HEK293 (cell line): ENCODE results near the gene SLC25A11.
A peak's percentile ranks its signal among the peaks of the same experiment; 100 is the strongest.

Experiments
- CTCF ChIA-PET: fragments of 350-600 bp; formaldehyde crosslinking; extraction: SDS; loops from one replicate; lab custom pipeline; 2021; ENCODE audit warnings: antibody characterized with exemption; lab: Yijun Ruan, JAX
- POLR2A ChIA-PET: fragments of 300-600 bp; formaldehyde crosslinking; extraction: SDS; loops from one replicate; lab custom pipeline; 2020; ENCODE audit warnings: antibody characterized with exemption, inconsistent platforms; lab: Yijun Ruan, JAX
- H3K27ac ChIP-seq: fragments of 200-500 bp; sonication (Bioruptor generic); 2 replicates; pipeline ENCODE4 v1.5.1; 2014; ENCODE audit warnings: low read depth, low read length, control low read depth, inconsistent platforms; ENCODE audit errors: extremely low read depth
- H3K36me3 ChIP-seq, 2 experiments: fragments of 200-500 bp in 1 of 2; sonication (Bioruptor generic) in 1 of 2; 1 replicate in 1 of 2; 2 replicates in 1 of 2; pipeline ENCODE4 v1.5.1; 2014 to 2017; ENCODE audit warnings: inconsistent platforms in 2 of 2, low read length in 2 of 2; ENCODE audit not compliant: control insufficient read depth in 2 of 2, insufficient read depth in 1 of 2
- H3K4me1 ChIP-seq: fragments of 200-500 bp; sonication (Bioruptor generic); 2 replicates; pipeline ENCODE4 v1.5.1; 2014; ENCODE audit warnings: mild to moderate bottlenecking, low read length, inconsistent platforms; ENCODE audit not compliant: control insufficient read depth, insufficient read depth
- H3K4me3 ChIP-seq: 2 replicates; pipeline ENCODE4 v1.5.1; 2011; ENCODE audit warnings: low read depth, mild to moderate bottlenecking, control low read depth, low read length, moderate library complexity
- H3K9me3 ChIP-seq: fragments of 200-500 bp; sonication (Bioruptor generic); 2 replicates; pipeline ENCODE4 v1.5.1; 2014; ENCODE audit warnings: low read depth, low read length, inconsistent platforms; ENCODE audit not compliant: control insufficient read depth, insufficient read depth
- GFI1B ChIP-seq: fragments of 450-650 bp; formaldehyde crosslinking; IDR thresholded peaks from 2 replicates; pipeline ENCODE4 v1.5.1; 2016; ENCODE audit warnings: missing biosample characterization, missing genetic modification characterization
- GLIS2 ChIP-seq: fragments of 450-650 bp; formaldehyde crosslinking; IDR thresholded peaks from 2 replicates; pipeline ENCODE4 v1.5.1; 2016; ENCODE audit warnings: missing biosample characterization, missing genetic modification characterization
- IKZF3 ChIP-seq: fragments of 450-650 bp; IDR thresholded peaks from 2 replicates; pipeline ENCODE4 v1.5.0; 2018; ENCODE audit warnings: missing biosample characterization, mild to moderate bottlenecking, missing genetic modification characterization, moderate library complexity
- KLF1 ChIP-seq: fragments of 450-650 bp; formaldehyde crosslinking; IDR thresholded peaks from 2 replicates; pipeline ENCODE4 v1.5.1; 2016; ENCODE audit warnings: missing biosample characterization, missing genetic modification characterization
- KLF7 ChIP-seq: fragments of 450-650 bp; formaldehyde crosslinking; IDR thresholded peaks from 2 replicates; pipeline ENCODE4 v1.5.1; 2016; ENCODE audit warnings: missing biosample characterization, missing genetic modification characterization, borderline replicate concordance
- PRDM1 ChIP-seq: fragments of 450-650 bp; formaldehyde crosslinking; IDR thresholded peaks from 2 replicates; pipeline ENCODE4; 2016; ENCODE audit warnings: missing biosample characterization, missing genetic modification characterization
- PRDM4 ChIP-seq: fragments of 450-650 bp; formaldehyde crosslinking; IDR thresholded peaks from 2 replicates; pipeline ENCODE4 v1.5.1; 2017; ENCODE audit warnings: missing biosample characterization, missing genetic modification characterization
- TCF7L2 ChIP-seq: IDR thresholded peaks from 2 replicates; pipeline ENCODE4 v1.6.1; 2011; ENCODE audit warnings: low read depth, mild to moderate bottlenecking, inconsistent platforms, low read length, moderate library complexity, borderline replicate concordance
- ZBTB21 ChIP-seq: fragments of 450-650 bp; formaldehyde crosslinking; IDR thresholded peaks from 2 replicates; pipeline ENCODE4 v1.5.1; 2017; ENCODE audit warnings: missing biosample characterization, missing genetic modification characterization
- ZBTB7A ChIP-seq: fragments of 450-650 bp; formaldehyde crosslinking; IDR thresholded peaks from 2 replicates; pipeline ENCODE4 v1.5.1; 2016; ENCODE audit warnings: low read depth, missing biosample characterization, missing genetic modification characterization
- ZFHX2 ChIP-seq: fragments of 450-650 bp; formaldehyde crosslinking; conservative IDR thresholded peaks from 2 replicates; pipeline ENCODE4 v1.5.1; 2016; ENCODE audit warnings: missing biosample characterization, missing genetic modification characterization
- ZFP37 ChIP-seq: fragments of 450-650 bp; formaldehyde crosslinking; IDR thresholded peaks from 2 replicates; pipeline ENCODE4 v1.5.1; 2016; ENCODE audit warnings: missing biosample characterization, missing genetic modification characterization
- ZIC2 ChIP-seq: fragments of 450-650 bp; formaldehyde crosslinking; IDR thresholded peaks from 2 replicates; pipeline ENCODE4 v1.5.1; 2016; ENCODE audit warnings: missing biosample characterization, missing genetic modification characterization
- ZNF10 ChIP-seq: fragments of 450-650 bp; formaldehyde crosslinking; IDR thresholded peaks from 2 replicates; pipeline ENCODE4 v1.5.1; 2017; ENCODE audit warnings: missing biosample characterization, missing genetic modification characterization
- ZNF169 ChIP-seq: fragments of 450-650 bp; formaldehyde crosslinking; IDR thresholded peaks from 2 replicates; pipeline ENCODE4 v1.5.1; 2016; ENCODE audit warnings: missing biosample characterization, missing genetic modification characterization
- ZNF2 ChIP-seq: fragments of 450-650 bp; formaldehyde crosslinking; IDR thresholded peaks from 2 replicates; pipeline ENCODE4 v1.5.1; 2016; ENCODE audit warnings: missing biosample characterization, missing genetic modification characterization
- ZNF311 ChIP-seq: fragments of 450-650 bp; formaldehyde crosslinking; IDR thresholded peaks from 2 replicates; pipeline ENCODE4 v1.5.1; 2017; ENCODE audit warnings: missing biosample characterization, missing genetic modification characterization, borderline replicate concordance
- ZNF324 ChIP-seq: fragments of 450-650 bp; formaldehyde crosslinking; IDR thresholded peaks from 2 replicates; pipeline ENCODE4 v1.5.1; 2016; ENCODE audit warnings: missing biosample characterization, missing genetic modification characterization
- ZNF335 ChIP-seq: fragments of 450-650 bp; formaldehyde crosslinking; conservative IDR thresholded peaks from 2 replicates; pipeline ENCODE4 v1.5.1; 2016; ENCODE audit warnings: missing biosample characterization, missing genetic modification characterization
- ZNF350 ChIP-seq: fragments of 450-650 bp; formaldehyde crosslinking; IDR thresholded peaks from 2 replicates; pipeline ENCODE4 v1.5.0; 2017; ENCODE audit warnings: missing biosample characterization, mild to moderate bottlenecking, missing genetic modification characterization
- ZNF423 ChIP-seq: fragments of 450-650 bp; formaldehyde crosslinking; IDR thresholded peaks from 2 replicates; pipeline ENCODE4 v1.5.1; 2016; ENCODE audit warnings: missing biosample characterization, missing genetic modification characterization
- ZNF501 ChIP-seq: fragments of 450-650 bp; formaldehyde crosslinking; IDR thresholded peaks from 2 replicates; pipeline ENCODE4 v1.5.1; 2016; ENCODE audit warnings: missing biosample characterization, missing genetic modification characterization
- ZNF514 ChIP-seq: fragments of 450-650 bp; formaldehyde crosslinking; IDR thresholded peaks from 2 replicates; pipeline ENCODE4 v1.5.1; 2016; ENCODE audit warnings: missing biosample characterization, missing genetic modification characterization
- ZNF561 ChIP-seq: fragments of 450-650 bp; IDR thresholded peaks from 2 replicates; pipeline ENCODE4 v1.5.1; 2018; ENCODE audit warnings: missing biosample characterization, missing genetic modification characterization, borderline replicate concordance
- ZNF610 ChIP-seq: fragments of 450-650 bp; formaldehyde crosslinking; IDR thresholded peaks from 2 replicates; pipeline ENCODE4 v1.5.1; 2016; ENCODE audit warnings: missing biosample characterization, missing genetic modification characterization, borderline replicate concordance
- ZNF701 ChIP-seq: fragments of 450-650 bp; formaldehyde crosslinking; IDR thresholded peaks from 2 replicates; pipeline ENCODE4 v1.5.1; 2016; ENCODE audit warnings: missing biosample characterization, missing genetic modification characterization
- ZNF791 ChIP-seq: fragments of 450-650 bp; formaldehyde crosslinking; IDR thresholded peaks from 2 replicates; pipeline ENCODE4 v1.5.1; 2016; ENCODE audit warnings: missing biosample characterization, missing genetic modification characterization
- ZSCAN16 ChIP-seq: fragments of 450-650 bp; formaldehyde crosslinking; IDR thresholded peaks from 2 replicates; pipeline ENCODE4 v1.5.1; 2016; ENCODE audit warnings: missing biosample characterization, missing genetic modification characterization
- ZSCAN23 ChIP-seq: fragments of 450-650 bp; formaldehyde crosslinking; IDR thresholded peaks from 2 replicates; pipeline ENCODE4 v1.5.1; 2016; ENCODE audit warnings: missing biosample characterization, missing genetic modification characterization
- TF ChIP-seq, protein P1 (sequence below): fragments of 450-650 bp; formaldehyde crosslinking; IDR thresholded peaks from 2 replicates; pipeline ENCODE4 v1.5.1; 2017; ENCODE audit warnings: missing biosample characterization, missing genetic modification characterization
- TF ChIP-seq, protein P2 (sequence below): fragments of 450-650 bp; formaldehyde crosslinking; IDR thresholded peaks from 2 replicates; pipeline ENCODE4 v1.5.1; 2016; ENCODE audit warnings: missing biosample characterization, missing genetic modification characterization

Gene SLC25A11

GRCh38 chr17:4941319-4941610 is 1.4 kb upstream of the SLC25A11 start:
- Histone ChIP-seq H3K4me3 (peak overlapping the region; percentile 87), H3K36me3 (peaks cover 44 to 76% of the 10 kb centered on the region in 2 experiments), H3K4me1 (peaks cover 17% of the 10 kb centered on the region), H3K27ac (peak overlapping the region; percentile 93), H3K9me3 (no peaks in the 10 kb centered on the region)
- CTCF ChIA-PET = interaction anchor here (0.6 to 3.0 kb wide), 3 partner anchors 11 to 38 kb away, joined by 3 to 20 read pairs (median 6); partner anchors contain the start of gene CHRNE
- TF ChIP-seq GFI1B (tag by site-specific recombination) (no peak), ZNF423 (no peak), ZNF335 (no peak), ZNF501 (tag by site-specific recombination) (no peak), ZFP37 (tag by site-specific recombination) (no peak), ZBTB21 (tag by site-specific recombination) (no peak), ZNF169 (no peak), ZNF514 (tag by site-specific recombination) (no peak), ZFHX2 (no peak)
- POLR2A ChIA-PET = interaction anchor here (2.7 kb wide), 1 partner anchor 27 kb away, joined by 106 read pairs; the partner anchor contains the start of gene SPAG7

DNA sequence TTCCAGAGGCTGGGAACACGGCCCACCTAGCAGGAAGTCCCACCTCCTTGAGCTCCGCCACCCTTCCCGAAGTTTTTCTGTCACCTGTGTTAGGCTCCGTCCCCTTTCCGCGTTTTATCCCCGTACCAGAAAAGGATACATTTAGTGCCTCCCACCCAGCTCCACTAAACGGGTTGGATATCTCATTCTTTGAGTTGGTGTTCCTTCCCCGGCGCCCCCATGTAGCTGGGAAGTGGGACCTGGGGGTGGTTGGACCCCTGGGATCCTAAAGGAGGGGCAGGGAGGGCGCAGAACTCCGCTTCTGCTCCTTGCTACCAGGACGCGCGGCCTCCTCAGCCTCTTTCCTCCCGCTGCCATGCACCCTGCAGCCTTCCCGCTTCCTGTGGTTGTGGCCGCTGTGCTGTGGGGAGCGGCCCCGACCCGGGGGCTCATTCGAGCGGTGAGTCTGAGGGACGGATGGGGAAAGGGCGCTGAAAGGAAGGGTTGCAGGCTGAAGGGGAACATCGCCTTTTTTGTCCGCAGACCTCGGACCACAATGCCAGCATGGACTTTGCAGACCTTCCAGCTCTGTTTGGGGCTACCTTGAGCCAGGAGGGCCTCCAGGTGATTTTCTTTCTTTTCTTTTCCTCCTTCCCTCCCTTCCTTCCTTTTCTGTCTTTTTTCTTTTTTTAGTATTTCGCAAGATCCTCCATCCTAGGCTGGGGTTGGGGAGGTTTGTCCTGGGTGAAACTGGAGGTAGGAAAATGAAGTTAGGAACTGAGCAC is 891 bp upstream of the SLC25A11 start:
- Histone ChIP-seq H3K9me3 (no peaks in the 10 kb centered on the region), H3K4me3 (peak overlapping the region; percentile 87), H3K27ac (peak overlapping the region; percentile 93), H3K36me3 (peaks cover 42 to 76% of the 10 kb centered on the region in 2 experiments), H3K4me1 (peaks cover 13% of the 10 kb centered on the region)
- ChIA-PET CTCF (interaction anchor here (0.6 to 3.0 kb wide), 10 partner anchors 9 to 99 kb away, joined by 3 to 20 read pairs (median 3); partner anchors contain the start of gene CHRNE), POLR2A (interaction anchor here (0.5 to 3.4 kb wide), 24 partner anchors 10 to 897 kb away, joined by 3 to 109 read pairs (median 6); partner anchors contain the start of genes CAMTA2, ENO3, INCA1 and KIF1C)
- TF ChIP-seq KLF7 = no peak
- no peak for TF ChIP-seq KLF1
- no peak for TF ChIP-seq ZNF350 (tag by site-specific recombination)
- TF ChIP-seq ZNF610 (tag by site-specific recombination) = no peak
- peak; percentile 68; the same call in 1 of the 2 replicates for TF ChIP-seq GLIS2 (tag by site-specific recombination)
- TF ChIP-seq IKZF3 = peak; percentile 95; the same call in 1 of the 2 replicates
- no peak for TF ChIP-seq ZNF324 (tag by site-specific recombination)
- no peak for TF ChIP-seq ZSCAN16 (tag by site-specific recombination)
- no peak for TF ChIP-seq ZNF701
- peak; percentile 14; the same call in 1 of the 2 replicates for TF ChIP-seq ZNF501 (tag by site-specific recombination)
- no peak for TF ChIP-seq ZNF2 (tag by site-specific recombination)
- TF ChIP-seq ZIC2 (tag by site-specific recombination) = peak; percentile 65
- TF ChIP-seq, protein P1, sequence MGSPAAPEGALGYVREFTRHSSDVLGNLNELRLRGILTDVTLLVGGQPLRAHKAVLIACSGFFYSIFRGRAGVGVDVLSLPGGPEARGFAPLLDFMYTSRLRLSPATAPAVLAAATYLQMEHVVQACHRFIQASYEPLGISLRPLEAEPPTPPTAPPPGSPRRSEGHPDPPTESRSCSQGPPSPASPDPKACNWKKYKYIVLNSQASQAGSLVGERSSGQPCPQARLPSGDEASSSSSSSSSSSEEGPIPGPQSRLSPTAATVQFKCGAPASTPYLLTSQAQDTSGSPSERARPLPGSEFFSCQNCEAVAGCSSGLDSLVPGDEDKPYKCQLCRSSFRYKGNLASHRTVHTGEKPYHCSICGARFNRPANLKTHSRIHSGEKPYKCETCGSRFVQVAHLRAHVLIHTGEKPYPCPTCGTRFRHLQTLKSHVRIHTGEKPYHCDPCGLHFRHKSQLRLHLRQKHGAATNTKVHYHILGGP = no peak
- 0 out of 2 replicates have a peak, but pooled peaks have one; percentile 28 for TF ChIP-seq ZNF561 (tag by site-specific recombination)
- TF ChIP-seq, protein P2, sequence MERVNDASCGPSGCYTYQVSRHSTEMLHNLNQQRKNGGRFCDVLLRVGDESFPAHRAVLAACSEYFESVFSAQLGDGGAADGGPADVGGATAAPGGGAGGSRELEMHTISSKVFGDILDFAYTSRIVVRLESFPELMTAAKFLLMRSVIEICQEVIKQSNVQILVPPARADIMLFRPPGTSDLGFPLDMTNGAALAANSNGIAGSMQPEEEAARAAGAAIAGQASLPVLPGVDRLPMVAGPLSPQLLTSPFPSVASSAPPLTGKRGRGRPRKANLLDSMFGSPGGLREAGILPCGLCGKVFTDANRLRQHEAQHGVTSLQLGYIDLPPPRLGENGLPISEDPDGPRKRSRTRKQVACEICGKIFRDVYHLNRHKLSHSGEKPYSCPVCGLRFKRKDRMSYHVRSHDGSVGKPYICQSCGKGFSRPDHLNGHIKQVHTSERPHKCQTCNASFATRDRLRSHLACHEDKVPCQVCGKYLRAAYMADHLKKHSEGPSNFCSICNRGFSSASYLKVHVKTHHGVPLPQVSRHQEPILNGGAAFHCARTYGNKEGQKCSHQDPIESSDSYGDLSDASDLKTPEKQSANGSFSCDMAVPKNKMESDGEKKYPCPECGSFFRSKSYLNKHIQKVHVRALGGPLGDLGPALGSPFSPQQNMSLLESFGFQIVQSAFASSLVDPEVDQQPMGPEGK (tag by site-specific recombination) = peak; percentile 75
- TF ChIP-seq PRDM1 (tag by site-specific recombination) = peak; percentile 23; the same call in 1 of the 2 replicates
- TF ChIP-seq ZNF10 (tag by site-specific recombination) = 0 out of 2 replicates have a peak, but pooled peaks have one; percentile 4
- TF ChIP-seq ZNF791 (tag by site-specific recombination) = no peak
- no peak for TF ChIP-seq TCF7L2
- no peak for TF ChIP-seq ZNF311
- no peak for TF ChIP-seq ZSCAN23
- TF ChIP-seq PRDM4 (tag by site-specific recombination) = no peak
- no peak for TF ChIP-seq ZBTB7A (tag by site-specific recombination)
